Aorta (tissue), 5 donors: ENCODE measurements around the gene TCEAL7. TPM values are rescaled to one million over a fixed set of nuclear protein-coding genes. Genes with fewer than 3 reads are reported as not detected.
"Not testable (repeated sequence)": the region's sequence is repeated elsewhere in the genome, so short reads cannot be mapped to it uniquely, and the experiment has no call there.

ENCODE experiments used
- ATAC-seq: fragments of 200-7000 bp; cut with Tn5 transposase; one replicate; pipeline ENCODE4 v1.9.1; 2022; ENCODE audit warnings: moderate library complexity; ENCODE audit not compliant: low FRiP score
- DNase-seq, 2 donors: peaks; one replicate each; pipeline ENCODE4 v3.0.0-alpha.2; 2020
- H3K27ac ChIP-seq, 2 donors: one replicate each; pipeline ENCODE4 v1.5.1; 2013; ENCODE audit warnings: low read length in 2 of 2, mild to moderate bottlenecking in 2 of 2, moderate library complexity in 2 of 2, control low read depth in 1 of 2, inconsistent platforms in 1 of 2, low read depth in 1 of 2
- H3K27me3 ChIP-seq, 2 donors: one replicate each; pipeline ENCODE4 v1.6.1; 2013; ENCODE audit warnings: control low read depth in 1 of 2, low read length in 1 of 2, mild to moderate bottlenecking in 1 of 2, moderate library complexity in 1 of 2; ENCODE audit not compliant: insufficient read depth in 2 of 2, control insufficient read depth in 1 of 2
- H3K36me3 ChIP-seq, 2 donors: one replicate each; pipeline ENCODE4 v1.6.1; 2013; ENCODE audit warnings: control low read depth in 1 of 2, low read length in 1 of 2, mild to moderate bottlenecking in 1 of 2; ENCODE audit not compliant: insufficient read depth in 2 of 2, control insufficient read depth in 1 of 2
- H3K4me1 ChIP-seq, 2 donors: one replicate each; pipeline ENCODE4 v1.6.1; 2013; ENCODE audit warnings: low read length in 2 of 2, control low read depth in 1 of 2, mild to moderate bottlenecking in 1 of 2, moderate library complexity in 1 of 2; ENCODE audit not compliant: insufficient read depth in 2 of 2, control insufficient read depth in 1 of 2
- H3K4me3 ChIP-seq, 2 donors: one replicate each; pipeline ENCODE4 v1.5.1; 2013; ENCODE audit warnings: low read length in 2 of 2, control low read depth in 1 of 2, mild to moderate bottlenecking in 1 of 2
- H3K9me3 ChIP-seq: one replicate; pipeline ENCODE4 v1.6.1; 2013; ENCODE audit warnings: mild to moderate bottlenecking, low read length; ENCODE audit not compliant: control insufficient read depth
- WGBS, 2 donors: extraction: QIAGEN DNeasy Blood & Tissue Kit; methylation state at CpG; one replicate each; pipeline ENCODE4 v1.1.7; 2013; 5-methylcytosine and 5-hydroxymethylcytosine counted together
- intact Hi-C, 2 donors: fragments of 100-400 bp; cut with DNase I; formaldehyde crosslinking; loops; one replicate each; pipeline versions ENCODE4 v1.14.2 to v1.15.0; 2022
- polyA plus RNA-seq, 2 donors: library from polyadenylated mRNA; stranded (reverse); fragments of 200-250 nt; gene quantifications; one replicate each; pipeline ENCODE4 v1.2.3, GENCODE V29; 2013
- total RNA-seq, 2 donors: library from RNA; stranded (reverse); fragmentation: NEBNext Ultra II Directional; extraction: Animal tissue kit (Norgen Biotek cat#: 25700); gene quantifications; one replicate each; pipeline ENCODE4 v1.2.1, GENCODE V29; 2021
- donor health status: healthy with polysubstance abuse.
- donor health status: Bipolar disorder and iron deficiency.
- donor health status: DM: no; HTN: no; CAD: no.
- donor health status: DM: no; HTN: no; CAD: no.
- donor health status: DM: yes; HTN: yes; CAD: no.

The TCEAL7 gene
- total and polyA plus RNA-seq, 4 donors, result 6.7 to 21.9 (median 10.6) TPM

DNA sequence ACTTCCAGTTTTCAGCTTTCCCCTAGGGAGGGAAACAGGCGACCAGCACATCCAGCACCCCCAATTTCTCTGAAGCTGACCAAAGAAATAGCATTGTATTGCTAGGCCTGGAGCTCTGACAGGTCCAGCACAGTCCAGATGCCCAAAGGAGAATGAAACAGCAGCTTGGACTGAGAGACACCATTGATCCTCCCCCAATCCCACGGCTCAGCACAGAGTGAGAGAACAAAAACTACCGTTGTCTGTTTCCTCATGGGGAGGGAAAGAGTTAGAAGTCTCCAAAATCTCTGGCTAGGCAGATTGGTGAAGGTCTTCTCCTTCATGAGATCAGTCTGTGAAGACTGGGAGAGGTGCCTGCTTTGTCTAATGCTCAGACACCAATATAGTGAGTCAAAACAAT lies 8.6 kb downstream of the TCEAL7 start:
- intact Hi-C loops, result loop anchor here in 1 of 2 donors (10.0 kb wide), 1 partner anchor 124 kb away; the partner anchor contains the start of gene BEX4
- WGBS, 2 donors, result 48 to 67% methylated on average over 3 of the region's 3 CpGs
- no peaks in the 10 kb centered on the region for H3K9me3 ChIP-seq

DNA sequence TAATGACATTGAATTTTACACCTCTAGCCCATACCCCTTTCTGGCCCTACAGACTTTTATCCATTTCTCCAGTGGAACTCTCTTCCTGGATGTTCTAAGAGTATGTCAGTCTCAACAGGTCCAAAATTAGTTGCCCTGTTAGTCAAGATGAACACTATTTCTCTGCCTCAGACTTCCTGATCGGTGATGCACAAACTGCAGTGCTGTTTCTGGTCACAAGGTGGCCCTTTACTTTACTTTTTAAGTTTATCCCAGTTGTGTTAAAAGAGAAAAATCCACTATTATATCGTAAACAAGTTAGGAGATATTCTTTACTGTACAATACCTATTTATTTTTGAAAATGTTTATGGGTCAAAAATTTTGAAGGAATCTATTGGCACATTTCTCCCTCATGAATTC lies 13.1 kb downstream of the TCEAL7 start:
- Histone ChIP-seq H3K27me3 (no peaks in the 10 kb centered on the region), H3K4me3 (no peak overlapping the region), H3K36me3 (no peaks in the 10 kb centered on the region), H3K9me3 (no peaks in the 10 kb centered on the region), H3K4me1 (no peaks in the 10 kb centered on the region), H3K27ac (no peak overlapping the region)
- intact Hi-C loops, result no loop called here
- ATAC-seq, result no peak
- no peak for DNase-seq
- WGBS, 2 donors, result 1 to 21% methylated on average over 2 of the region's 2 CpGs

More for the DNA sequence above, 8.6 kb downstream of the TCEAL7 start:
- no peak for DNase-seq
- H3K4me3 ChIP-seq, result no peak overlapping the region
- ATAC-seq, result no peak
- H3K27ac ChIP-seq, result no peak overlapping the region
- no peaks in the 10 kb centered on the region for H3K4me1 ChIP-seq
- H3K36me3 ChIP-seq, result no peaks in the 10 kb centered on the region
- no peaks in the 10 kb centered on the region for H3K27me3 ChIP-seq

DNA sequence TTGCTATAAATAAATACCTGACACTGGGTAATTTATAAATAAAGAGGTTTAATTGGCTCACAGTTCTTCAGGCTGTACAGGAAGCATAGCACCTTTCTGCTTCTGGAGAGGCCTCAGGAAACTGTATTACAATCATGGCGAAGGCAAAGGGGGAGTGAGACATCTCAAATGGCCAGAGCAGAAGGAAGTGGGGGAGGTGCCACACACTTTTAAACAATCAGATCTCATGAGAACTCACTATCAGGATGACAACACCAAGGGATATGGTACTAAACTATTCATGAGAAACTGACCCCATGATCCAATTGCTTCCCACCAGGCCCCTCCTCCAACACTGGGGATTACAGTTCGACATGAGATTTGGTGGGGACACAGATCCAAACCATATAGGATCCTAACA lies 14.6 kb downstream of the TCEAL7 start:
- no peak for DNase-seq
- ATAC-seq, result no peak
- Histone ChIP-seq H3K9me3 (no peaks in the 10 kb centered on the region), H3K4me3 (no peak overlapping the region), H3K4me1 (no peaks in the 10 kb centered on the region), H3K27ac (no peak overlapping the region), H3K27me3 (no peaks in the 10 kb centered on the region), H3K36me3 (no peaks in the 10 kb centered on the region)
- 57 to 88% methylated on average over 2 of the region's 2 CpGs for WGBS, 2 donors
- intact Hi-C loops, result loop anchor here (2.0 to 5.0 kb wide), 2 partner anchors 118 to 120 kb away; no protein-coding TSS in a partner anchor

DNA sequence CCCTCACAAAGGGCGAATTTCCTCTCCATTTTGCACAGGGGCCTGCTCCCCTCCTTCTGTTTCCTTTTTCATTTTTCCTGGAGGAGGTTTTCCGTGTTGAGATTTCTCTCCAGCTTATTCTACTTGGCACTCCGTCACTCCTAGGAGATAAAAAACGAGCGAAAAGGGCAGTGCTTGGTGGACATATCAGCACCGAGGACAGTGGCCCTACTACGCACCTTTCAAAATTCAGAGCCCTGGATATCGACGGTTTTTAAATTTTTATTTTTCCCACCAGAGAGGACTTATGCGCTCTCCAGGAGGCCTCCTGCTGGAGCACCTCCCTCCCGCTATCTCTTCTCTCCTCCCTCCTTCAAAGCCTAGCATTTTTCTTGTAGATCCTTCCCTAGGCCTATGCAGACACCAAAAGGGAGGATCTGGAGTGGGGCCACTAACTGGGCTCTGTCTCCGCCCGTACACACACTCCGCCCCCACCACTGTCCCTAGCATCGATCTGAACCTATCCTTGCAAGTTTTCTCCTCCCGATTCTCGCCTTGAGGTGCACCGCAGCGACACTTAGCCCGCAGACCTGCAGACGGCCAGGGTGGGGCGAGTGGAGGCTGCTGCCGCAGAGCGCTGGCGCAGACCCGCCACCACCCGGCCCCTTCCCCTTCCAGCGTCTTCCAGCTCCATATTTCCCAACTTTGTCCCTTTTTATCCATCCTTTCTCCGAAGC lies 17.8 kb downstream of the TCEAL7 start:
- no peaks in the 10 kb centered on the region for H3K9me3 ChIP-seq
- no peaks in the 10 kb centered on the region for H3K27me3 ChIP-seq
- H3K4me1 ChIP-seq, result no peaks in the 10 kb centered on the region
- 39 to 42% methylated on average over 29 of the region's 29 CpGs for WGBS, 2 donors
- H3K27ac ChIP-seq, result no peak overlapping the region
- DNase-seq (no peak), ATAC-seq (no peak)
- H3K36me3 ChIP-seq, result no peaks in the 10 kb centered on the region
- intact Hi-C loops, result loop anchor here in 1 of 2 donors (5.0 kb wide), 1 partner anchor 114 kb away; no protein-coding TSS in a partner anchor
- H3K4me3 ChIP-seq, result no peak overlapping the region

DNA sequence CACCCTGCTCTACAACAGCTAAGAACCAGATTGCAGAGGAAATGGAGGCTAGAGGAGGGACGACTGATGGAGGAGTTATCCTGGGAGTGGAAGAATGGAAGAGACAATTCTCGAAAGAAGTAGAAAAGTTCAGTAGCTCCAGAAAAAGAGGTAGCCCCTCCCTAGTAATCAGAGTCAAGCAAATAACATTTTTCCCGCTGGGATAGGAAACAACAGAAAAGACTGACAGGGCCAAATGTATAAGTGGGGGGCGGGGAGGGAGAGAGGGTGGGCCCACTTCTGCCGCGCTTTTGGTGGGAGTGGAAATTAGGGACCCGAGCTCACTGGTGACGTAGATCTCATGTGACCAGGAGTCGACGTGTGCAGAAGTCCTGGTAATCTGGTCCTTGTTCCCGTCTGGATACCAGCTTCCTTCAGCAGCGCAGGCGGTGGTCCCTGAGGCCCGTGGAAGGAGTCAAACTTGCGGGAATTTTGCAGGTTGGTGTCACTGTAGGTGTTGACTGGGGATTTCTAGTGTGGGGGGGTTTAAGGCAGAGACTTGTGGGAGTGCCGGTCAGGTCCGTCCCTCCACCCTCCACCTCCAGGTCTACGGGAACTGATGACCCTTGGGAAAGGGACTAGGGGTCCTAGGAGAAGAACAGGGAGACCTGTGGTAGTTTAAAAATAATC lies 26.2 kb downstream of the TCEAL7 start, which contains the start of gene TCEAL9:
Gene TCEAL9, plus strand, starts transcription at position 377 of the 669 bp plus-strand sequence. CDS start 1,179 bp downstream, outside the sequence.
- Histone ChIP-seq H3K4me1 (no peaks in the 10 kb centered on the region), H3K9me3 (no peaks in the 10 kb centered on the region), H3K27me3 (no peaks in the 10 kb centered on the region), H3K36me3 (no peaks in the 10 kb centered on the region), H3K4me3 (peak within 1 kb of the TSS; percentile 23 to 91), H3K27ac (peak within 1 kb of the TSS; percentile 36 to 92)
- DNase-seq, result peak; percentile 77 to 82
- ATAC-seq, result peak; percentile 95
- 0 to 25% methylated on average over 18 of the region's 18 CpGs for WGBS, 2 donors
- intact Hi-C loops, result no loop called here

DNA sequence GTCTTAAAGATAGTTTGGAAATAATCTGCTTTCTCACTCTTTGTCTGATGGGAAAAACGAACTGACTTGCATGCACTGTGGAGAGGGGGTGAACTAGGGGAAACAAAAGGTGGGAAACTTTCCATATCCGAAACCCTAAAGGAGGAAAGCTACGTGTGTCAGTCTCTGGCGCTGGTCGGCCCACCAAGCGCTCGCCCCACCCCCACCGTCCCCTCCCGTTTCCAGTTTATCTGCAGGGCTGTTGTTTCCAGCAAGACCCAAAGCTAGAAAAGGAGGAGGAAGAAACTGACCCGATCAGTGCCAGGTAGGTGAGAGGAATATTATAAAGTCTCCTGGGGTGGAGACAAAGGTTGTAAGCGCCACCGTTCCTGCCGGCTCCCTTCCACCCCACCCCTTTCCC lies 26.8 kb downstream of the TCEAL7 start:
- ATAC-seq, result peak; percentile 80
- H3K36me3 ChIP-seq, result no peaks in the 10 kb centered on the region
- H3K4me3 ChIP-seq, result peak overlapping the region; percentile 23 to 91
- intact Hi-C loops, result no loop called here
- no peak for DNase-seq
- WGBS, 2 donors, result 1 to 21% methylated on average over 13 of the region's 13 CpGs
- H3K27me3 ChIP-seq, result no peaks in the 10 kb centered on the region
- no peaks in the 10 kb centered on the region for H3K9me3 ChIP-seq
- H3K4me1 ChIP-seq, result no peaks in the 10 kb centered on the region
- H3K27ac ChIP-seq, result peak overlapping the region; percentile 36 to 92

DNA sequence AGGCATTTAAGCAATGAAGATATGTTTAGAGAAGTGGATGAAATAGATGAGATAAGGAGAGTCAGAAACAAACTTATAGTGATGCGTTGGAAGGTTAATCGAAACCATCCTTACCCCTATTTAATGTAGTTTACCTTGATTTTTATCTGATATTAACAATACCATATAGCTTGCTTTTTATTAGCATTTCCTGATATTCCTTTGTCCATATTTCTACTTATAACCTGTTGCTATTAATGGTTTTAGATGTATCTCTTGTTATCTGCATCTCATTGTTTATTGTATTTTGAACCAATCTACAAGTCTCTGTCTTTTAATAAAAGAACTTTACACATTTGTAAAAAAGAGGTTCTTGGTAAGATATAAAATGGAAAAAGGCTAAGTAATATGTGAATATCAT lies 27.8 kb downstream of the TCEAL7 start:
- Histone ChIP-seq H3K27ac (no peak overlapping the region), H3K27me3 (no peaks in the 10 kb centered on the region), H3K36me3 (no peaks in the 10 kb centered on the region), H3K4me3 (peak overlapping the region in 1 of 2 donors; percentile 91), H3K9me3 (no peaks in the 10 kb centered on the region), H3K4me1 (no peaks in the 10 kb centered on the region)
- 88 to 90% methylated on average over 2 of the region's 2 CpGs for WGBS, 2 donors
- DNase-seq (no peak), ATAC-seq (no peak)
- intact Hi-C loops, result no loop called here

DNA sequence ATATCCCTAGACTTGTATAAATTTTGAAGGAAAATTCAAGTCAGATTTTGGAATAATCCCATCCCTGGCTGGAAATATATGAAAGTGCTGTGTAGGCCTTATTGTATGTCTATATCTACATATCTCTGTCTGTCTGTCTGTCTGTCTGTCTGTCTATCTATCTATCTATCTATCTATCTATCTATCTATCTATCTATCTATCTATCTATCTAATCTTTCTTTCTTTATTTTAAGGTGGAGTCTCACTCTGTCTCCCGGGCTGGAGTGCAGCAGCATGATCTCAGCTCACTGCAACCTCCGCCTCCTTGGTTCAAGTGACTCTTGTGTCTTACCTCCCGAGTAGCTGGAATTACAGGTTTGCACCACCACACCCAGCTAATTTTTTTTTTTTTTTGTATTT lies 29.6 kb downstream of the TCEAL7 start:
- ATAC-seq, H3K27me3 ChIP-seq, H3K27ac ChIP-seq, H3K36me3 ChIP-seq, H3K4me1 ChIP-seq, H3K4me3 ChIP-seq, H3K9me3 ChIP-seq, DNase-seq: not testable (repeated sequence)
- WGBS, 2 donors, result 90 to 95% methylated on average over 3 of the region's 3 CpGs
- intact Hi-C loops, result loop anchor here in 1 of 2 donors (5.0 kb wide), 1 partner anchor 43 kb away; no protein-coding TSS in a partner anchor
